ENCODE results near the gene EVA1B.

The EVA1B gene

GRCh38 chr1:36352910-36353878, 29.7 kb upstream of the EVA1B start:
- no peak overlapping the region for H3K4me3 ChIP-seq (ENCODE audit: low read length)
- TF ChIP-seq, protein P1, sequence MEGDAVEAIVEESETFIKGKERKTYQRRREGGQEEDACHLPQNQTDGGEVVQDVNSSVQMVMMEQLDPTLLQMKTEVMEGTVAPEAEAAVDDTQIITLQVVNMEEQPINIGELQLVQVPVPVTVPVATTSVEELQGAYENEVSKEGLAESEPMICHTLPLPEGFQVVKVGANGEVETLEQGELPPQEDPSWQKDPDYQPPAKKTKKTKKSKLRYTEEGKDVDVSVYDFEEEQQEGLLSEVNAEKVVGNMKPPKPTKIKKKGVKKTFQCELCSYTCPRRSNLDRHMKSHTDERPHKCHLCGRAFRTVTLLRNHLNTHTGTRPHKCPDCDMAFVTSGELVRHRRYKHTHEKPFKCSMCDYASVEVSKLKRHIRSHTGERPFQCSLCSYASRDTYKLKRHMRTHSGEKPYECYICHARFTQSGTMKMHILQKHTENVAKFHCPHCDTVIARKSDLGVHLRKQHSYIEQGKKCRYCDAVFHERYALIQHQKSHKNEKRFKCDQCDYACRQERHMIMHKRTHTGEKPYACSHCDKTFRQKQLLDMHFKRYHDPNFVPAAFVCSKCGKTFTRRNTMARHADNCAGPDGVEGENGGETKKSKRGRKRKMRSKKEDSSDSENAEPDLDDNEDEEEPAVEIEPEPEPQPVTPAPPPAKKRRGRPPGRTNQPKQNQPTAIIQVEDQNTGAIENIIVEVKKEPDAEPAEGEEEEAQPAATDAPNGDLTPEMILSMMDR (conservative IDR thresholded peaks at IDR 0.05; ENCODE audit: low read depth, low read length), result no peak
- no peak for DNase-seq (ENCODE audit: low read depth)

- TF ChIP-seq, protein P1 (conservative IDR thresholded peaks at IDR 0.05; ENCODE audit: low read depth, low read length), result peak; percentile 28
- DNase-seq (ENCODE audit: low read depth), result no peak
- H3K4me3 ChIP-seq (ENCODE audit: low read length), result no peak overlapping the region
Observed at GRCh38 chr1:36352125-36352909, 28.9 kb upstream of the EVA1B start.

GRCh38 chr1:36351227-36351977, 28.0 kb upstream of the EVA1B start:
- TF ChIP-seq, protein P1 (conservative IDR thresholded peaks at IDR 0.05; ENCODE audit: low read depth, low read length), result no peak
- peak overlapping the region; percentile 25 for H3K4me3 ChIP-seq (ENCODE audit: low read length)
- DNase-seq (ENCODE audit: low read depth), result peak; percentile 72

- DNase-seq (ENCODE audit: low read depth), result peak; percentile 74
- TF ChIP-seq, protein P1 (conservative IDR thresholded peaks at IDR 0.05; ENCODE audit: low read depth, low read length), result no peak
- no peak overlapping the region for H3K4me3 ChIP-seq (ENCODE audit: low read length)
Observed at GRCh38 chr1:36350659-36351226, 27.3 kb upstream of the EVA1B start.

DNA sequence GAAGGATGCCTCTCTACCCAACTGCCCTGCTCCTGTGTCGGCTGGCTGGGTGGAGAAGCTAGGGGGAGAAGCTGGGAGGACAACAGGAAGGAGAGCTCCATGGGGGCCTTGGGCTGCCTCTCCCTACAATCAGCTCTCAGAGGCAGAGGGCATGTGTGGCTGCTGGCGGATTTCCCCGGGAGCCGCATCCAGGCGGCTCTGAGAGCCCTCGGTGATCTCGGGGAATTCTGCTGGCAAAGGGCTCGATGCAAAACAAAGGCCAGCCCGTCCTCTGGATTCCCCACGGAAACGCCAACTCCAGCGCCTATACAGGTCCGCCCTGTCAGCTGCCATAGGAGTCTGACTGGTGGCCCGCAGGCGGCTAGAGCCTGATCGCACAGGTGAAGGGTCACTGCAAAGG, 26.4 kb upstream of the EVA1B start:
- TF ChIP-seq, protein P1 (conservative IDR thresholded peaks at IDR 0.05; ENCODE audit: low read depth, low read length), result no peak
- no peak overlapping the region for H3K4me3 ChIP-seq (ENCODE audit: low read length)
- no peak for DNase-seq (ENCODE audit: low read depth)

GRCh38 chr1:36349241-36349671, 25.8 kb upstream of the EVA1B start:
- TF ChIP-seq, protein P1 (conservative IDR thresholded peaks at IDR 0.05; ENCODE audit: low read depth, low read length), result no peak
- no peak for DNase-seq (ENCODE audit: low read depth)
- no peak overlapping the region for H3K4me3 ChIP-seq (ENCODE audit: low read length)

All from retinal pigment epithelial cell (primary cell).